ENCODE results near the gene STAG3. TPM values are rescaled to one million over a fixed set of nuclear protein-coding genes. Genes with fewer than 3 reads are reported as not detected.

The STAG3 gene
- polyA plus RNA-seq, 1 donor from 2014 or later: 0.64 TPM

GRCh38 chr7:100208911-100209408 lies 31.2 kb downstream of the STAG3 start:
- no peak overlapping the region for H3K27ac ChIP-seq (ENCODE audit: low read length)
- no peaks in the 10 kb centered on the region for H3K36me3 ChIP-seq (ENCODE audit: insufficient read depth, low read length)
- no peaks in the 10 kb centered on the region for H3K79me2 ChIP-seq (replicated peaks; ENCODE audit: insufficient read depth, low read length)
- TF ChIP-seq RAD21 (conservative IDR thresholded peaks at IDR 0.05) (no peak), SMC3 (conservative IDR thresholded peaks at IDR 0.05; ENCODE audit: poor library complexity) (no peak), POLR2AphosphoS5 (IDR thresholded peaks at IDR 0.05) (peak; percentile 2), EZH2 (IDR thresholded peaks at IDR 0.05; ENCODE audit: borderline replicate concordance, insufficient read depth, low read length, poor library complexity, severe bottlenecking) (no peak)
- no peak overlapping the region for H3K4me3 ChIP-seq (ENCODE audit: low read length)
- H3K27me3 ChIP-seq (ENCODE audit: insufficient read depth, low read depth, low read length): no peaks in the 10 kb centered on the region
- H3K9me2 ChIP-seq (ENCODE audit: insufficient read depth, low read length): no peaks in the 10 kb centered on the region
- no peaks in the 10 kb centered on the region for H4K20me1 ChIP-seq (ENCODE audit: insufficient read depth)
- no peaks in the 10 kb centered on the region for H3K9me3 ChIP-seq (ENCODE audit: low read length)
- no peak overlapping the region for H2AFZ ChIP-seq (ENCODE audit: low read depth, low read length)
- H3K9ac ChIP-seq (ENCODE audit: low read length): no peak overlapping the region
- no peaks in the 10 kb centered on the region for H3F3A ChIP-seq (ENCODE audit: insufficient read depth, low read length, poor library complexity, severe bottlenecking)
- H3K4me2 ChIP-seq (ENCODE audit: low read length): no peak overlapping the region

GRCh38 chr7:100209493-100209892 lies 31.8 kb downstream of the STAG3 start:
- H3K27ac ChIP-seq (ENCODE audit: low read length): no peak overlapping the region
- no peak overlapping the region for H3K4me3 ChIP-seq (ENCODE audit: low read length)

More at GRCh38 chr7:100209493-100209892, 31.8 kb downstream of the STAG3 start:
- H2AFZ ChIP-seq (ENCODE audit: low read depth, low read length): no peak overlapping the region
- H3K9ac ChIP-seq (ENCODE audit: low read length): no peak overlapping the region
- H3K36me3 ChIP-seq (ENCODE audit: insufficient read depth, low read length): no peaks in the 10 kb centered on the region
- H3K79me2 ChIP-seq (replicated peaks; ENCODE audit: insufficient read depth, low read length): no peaks in the 10 kb centered on the region
- no peaks in the 10 kb centered on the region for H4K20me1 ChIP-seq (ENCODE audit: insufficient read depth)
- no peak for TF ChIP-seq POLR2AphosphoS5 (IDR thresholded peaks at IDR 0.05)
- no peak for TF ChIP-seq RAD21 (conservative IDR thresholded peaks at IDR 0.05)
- no peak for TF ChIP-seq SMC3 (conservative IDR thresholded peaks at IDR 0.05; ENCODE audit: poor library complexity)
- no peak for TF ChIP-seq MXI1 (conservative IDR thresholded peaks at IDR 0.05; ENCODE audit: poor library complexity, severe bottlenecking)
- no peak for TF ChIP-seq TAF1 (IDR thresholded peaks at IDR 0.05; ENCODE audit: low read depth)
- TF ChIP-seq CTCF (IDR thresholded peaks at IDR 0.05; ENCODE audit: poor library complexity, severe bottlenecking): no peak
- TF ChIP-seq EZH2 (IDR thresholded peaks at IDR 0.05; ENCODE audit: borderline replicate concordance, insufficient read depth, low read length, poor library complexity, severe bottlenecking): no peak
- no peak for TF ChIP-seq EP300 (conservative IDR thresholded peaks at IDR 0.05; ENCODE audit: poor library complexity, severe bottlenecking)
- no peak for TF ChIP-seq REST (IDR thresholded peaks at IDR 0.05; ENCODE audit: borderline replicate concordance)
- H3F3A ChIP-seq (ENCODE audit: insufficient read depth, low read length, poor library complexity, severe bottlenecking): no peaks in the 10 kb centered on the region
- no peaks in the 10 kb centered on the region for H3K9me2 ChIP-seq (ENCODE audit: insufficient read depth, low read length)
- no peaks in the 10 kb centered on the region for H3K27me3 ChIP-seq (ENCODE audit: insufficient read depth, low read depth, low read length)
- H3K9me3 ChIP-seq (ENCODE audit: low read length): no peaks in the 10 kb centered on the region
- H3K4me2 ChIP-seq (ENCODE audit: low read length): no peak overlapping the region
